HG02981 (cell line): Measurements from ENCODE around the gene UBE2S.

Experiments used
- ATAC-seq: cut with Tn5 transposase; IDR thresholded peaks from one replicate; pipeline ENCODE4 v1.9.1; 2021; ENCODE audit warnings: mild to moderate bottlenecking, moderate library complexity; ENCODE audit not compliant: unreplicated experiment

UBE2S gene

DNA sequence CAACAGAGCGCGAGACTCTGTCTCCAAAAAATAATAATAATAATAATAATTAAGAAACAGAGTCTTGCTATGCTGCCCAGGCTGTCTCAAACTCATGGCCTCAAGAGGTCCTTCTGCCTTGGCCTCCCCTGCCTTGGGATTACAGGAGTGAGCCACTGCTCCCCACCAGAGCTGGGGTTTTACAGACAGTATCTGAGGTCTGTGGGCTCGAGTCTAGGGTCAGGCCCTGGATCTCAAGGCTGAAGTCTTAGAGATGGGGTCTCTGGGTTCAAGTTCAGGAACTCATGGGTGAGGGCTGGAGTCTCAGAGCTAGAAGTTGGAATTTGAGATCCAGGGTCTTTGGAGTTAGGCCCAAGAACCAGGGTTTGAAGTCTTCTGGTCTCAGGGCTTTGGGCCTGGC lies 40.8 kb downstream of the UBE2S start:
- ATAC-seq: no peak

DNA sequence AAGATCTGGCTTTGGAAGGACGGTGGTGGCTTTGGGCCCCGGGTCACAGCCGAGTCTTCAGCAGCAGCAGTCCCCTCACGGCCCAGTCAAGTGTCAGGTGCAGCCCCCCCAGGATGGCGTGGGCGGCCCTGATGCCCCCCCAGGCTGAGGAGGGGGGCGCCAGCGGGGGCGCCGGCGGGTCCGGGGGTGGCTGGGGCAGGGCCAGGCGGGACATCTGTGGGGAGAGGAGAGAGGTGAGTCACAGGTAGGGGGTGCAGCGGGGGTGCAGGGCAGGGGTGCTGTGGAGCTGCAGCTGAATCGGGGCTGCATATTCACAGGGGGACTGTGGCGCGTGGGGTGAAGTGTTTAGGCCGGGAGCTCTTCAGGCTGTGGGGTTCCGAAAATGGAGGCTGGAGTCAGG lies 41.6 kb downstream of the UBE2S start:
- ATAC-seq: no peak

- ATAC-seq: no peak
These were observed 42.3 kb downstream of the UBE2S start for GRCh38 chr19:55365245-55365644.

DNA sequence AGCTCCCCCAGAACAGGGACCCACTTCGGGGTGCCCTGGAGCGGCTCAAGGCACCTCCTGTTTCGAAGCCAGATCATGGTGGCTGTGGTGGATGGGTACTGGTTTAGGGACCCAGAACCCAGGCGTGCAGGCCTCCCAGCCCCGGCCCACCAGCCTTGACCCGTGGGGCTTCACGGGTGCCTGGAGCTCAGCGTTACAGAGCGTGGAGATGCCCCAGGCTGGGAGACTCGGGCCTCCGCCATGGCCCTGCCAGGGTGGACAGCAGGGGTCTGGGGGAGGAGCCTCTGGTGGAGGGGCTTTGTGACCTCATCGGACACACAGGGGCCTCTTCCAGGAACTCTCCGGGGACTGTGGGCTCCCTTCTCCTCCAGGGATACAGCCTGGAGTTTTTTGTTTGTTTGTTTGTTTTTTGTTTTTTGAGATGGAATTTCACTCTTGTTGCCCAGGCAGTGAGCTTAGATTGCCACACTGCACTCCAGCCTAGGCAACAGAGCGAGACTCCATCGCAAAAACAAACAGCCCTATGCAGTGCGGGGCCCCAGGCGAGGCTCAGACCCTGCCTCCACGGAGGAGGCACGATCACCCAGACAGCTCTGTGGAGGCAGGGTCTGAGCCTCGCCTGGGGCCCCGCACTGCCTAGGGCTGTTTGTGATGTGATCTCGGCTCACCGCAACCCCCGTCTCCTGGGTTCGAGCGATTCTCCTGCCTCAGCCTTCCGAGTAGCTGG lies 44.4 kb downstream of the UBE2S start, which contains the start of gene GARIN5B:
Gene GARIN5B (minus strand): TSS at position 271 of the 727 bp plus-strand sequence. CDS start 194 bp downstream, at position 77.
- ATAC-seq: no peak

DNA sequence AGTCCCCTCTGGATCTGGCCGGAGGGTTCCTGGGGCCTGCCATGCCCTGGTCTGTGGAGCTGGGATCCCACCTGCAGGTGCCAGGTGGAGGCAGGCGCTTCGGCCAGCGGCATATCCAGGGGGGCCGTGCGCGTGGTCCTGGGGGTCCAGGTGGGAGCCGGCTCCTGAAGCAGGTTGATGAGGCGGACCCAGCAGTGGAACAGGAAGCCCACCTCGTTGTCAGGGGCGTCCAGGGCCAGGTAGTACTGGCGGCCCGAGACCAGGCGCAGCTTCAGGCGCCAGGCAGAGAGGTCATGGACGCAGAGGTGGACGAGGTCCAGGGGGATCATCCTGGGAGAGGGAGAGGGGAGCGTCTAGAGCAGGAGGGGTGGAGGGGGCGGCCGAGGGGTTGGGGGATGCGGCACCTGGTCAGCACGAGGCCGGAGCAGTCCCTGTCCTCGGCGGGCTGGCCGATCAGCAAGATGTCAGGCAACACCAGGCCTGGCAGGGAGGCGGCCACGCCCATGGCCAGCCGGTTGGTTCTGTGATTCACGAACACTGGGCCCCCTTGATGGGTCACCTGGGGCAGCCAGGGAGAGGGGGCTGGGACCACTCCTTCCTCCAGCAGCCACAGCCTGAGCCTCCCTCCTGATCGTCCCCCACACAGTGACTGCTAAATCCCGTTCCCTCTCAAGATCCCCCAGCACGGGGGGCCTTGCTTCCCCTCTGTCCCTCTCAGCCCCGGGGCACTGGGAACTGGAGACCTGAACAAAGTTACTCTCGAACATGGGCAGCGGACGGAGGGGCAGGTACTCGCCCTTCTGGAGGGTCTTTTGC lies 45.2 kb downstream of the UBE2S start:
- no peak for ATAC-seq

- ATAC-seq: no peak
These were observed 46.7 kb downstream of the UBE2S start for GRCh38 chr19:55360902-55361301.

GRCh38 chr19:55358943-55359908 lies 48.4 kb downstream of the UBE2S start:
- ATAC-seq: no peak

DNA sequence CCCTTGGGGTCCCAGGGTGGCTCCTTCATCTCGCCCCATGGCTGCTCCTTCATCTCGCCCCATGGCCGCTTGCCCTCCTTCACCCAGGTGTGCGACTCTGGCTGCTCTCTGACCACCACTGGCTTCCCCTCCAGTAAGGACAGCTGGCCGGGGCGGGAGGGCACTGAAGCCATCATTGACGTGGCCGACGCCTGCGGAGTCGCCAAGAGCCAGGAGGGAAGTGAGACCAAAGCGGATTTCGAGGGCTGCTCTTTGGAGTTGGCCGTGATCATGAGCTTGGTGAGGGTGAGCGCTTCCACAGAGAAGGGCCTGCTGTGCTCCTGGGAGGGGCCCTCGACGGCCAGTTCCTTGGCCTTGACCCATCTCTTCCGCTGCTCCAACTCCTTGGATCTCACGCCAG lies 49.1 kb downstream of the UBE2S start:
- no peak for ATAC-seq

DNA sequence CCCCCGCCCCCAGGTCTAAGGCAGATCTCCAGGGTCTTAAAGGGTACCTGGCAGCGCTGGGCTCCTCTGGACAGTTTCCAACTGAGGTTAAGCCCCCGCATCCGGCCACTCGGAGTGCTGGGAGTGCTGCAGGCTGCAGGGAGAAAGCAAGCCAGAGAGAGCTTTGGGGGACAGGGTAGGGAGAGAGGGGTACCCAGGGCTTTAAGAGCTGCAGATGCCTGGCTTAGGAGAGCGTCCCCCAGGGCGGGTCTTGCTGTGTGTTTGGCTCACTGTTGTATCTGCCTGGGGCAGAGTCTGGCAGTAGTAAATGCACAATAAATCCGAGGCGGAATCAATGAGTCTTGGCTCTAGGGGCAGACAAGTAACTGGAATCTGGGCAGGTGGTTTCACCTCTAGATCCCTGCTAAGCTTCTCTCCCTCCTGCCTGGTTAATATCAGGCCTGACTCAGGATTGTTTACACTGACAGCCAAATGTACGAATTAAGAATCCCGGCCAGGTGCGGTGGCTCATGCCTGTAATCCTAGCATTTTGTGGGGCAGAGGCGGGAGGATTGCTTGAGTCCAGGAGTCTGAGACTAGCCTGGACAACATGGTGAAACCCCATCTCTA lies 52.3 kb downstream of the UBE2S start:
- no peak for ATAC-seq

DNA sequence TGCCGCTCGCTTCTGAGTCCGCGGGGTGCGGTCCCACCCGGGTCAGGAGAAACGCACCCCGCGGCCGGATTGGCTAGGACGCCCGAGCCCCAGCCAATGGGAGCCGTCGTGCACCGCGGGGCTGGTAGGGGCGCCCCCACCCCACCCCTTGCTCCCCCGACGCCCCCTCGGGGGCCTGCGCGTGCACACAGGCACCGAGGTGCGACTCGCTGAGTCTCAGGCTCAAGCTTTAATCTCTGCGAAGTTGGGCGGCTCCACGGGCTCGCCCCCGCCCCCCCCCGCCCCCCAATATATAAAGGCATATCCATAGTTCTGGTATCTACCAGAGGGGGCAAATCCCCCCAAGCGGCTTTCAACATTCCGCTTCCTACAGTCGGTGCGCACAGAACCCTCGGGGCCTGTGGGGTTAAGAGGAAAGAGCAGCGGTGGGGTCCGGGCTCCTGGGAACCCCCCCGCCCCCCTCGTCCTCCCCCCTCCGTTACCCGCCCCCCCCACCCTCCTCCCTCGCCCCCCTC lies 52.8 kb downstream of the UBE2S start, which contains the start of gene COX6B2:
Gene COX6B2 (minus strand): TSS at position 22 of the 515 bp plus-strand sequence. CDS start 198 bp downstream, outside the sequence.
- no peak for ATAC-seq

DNA sequence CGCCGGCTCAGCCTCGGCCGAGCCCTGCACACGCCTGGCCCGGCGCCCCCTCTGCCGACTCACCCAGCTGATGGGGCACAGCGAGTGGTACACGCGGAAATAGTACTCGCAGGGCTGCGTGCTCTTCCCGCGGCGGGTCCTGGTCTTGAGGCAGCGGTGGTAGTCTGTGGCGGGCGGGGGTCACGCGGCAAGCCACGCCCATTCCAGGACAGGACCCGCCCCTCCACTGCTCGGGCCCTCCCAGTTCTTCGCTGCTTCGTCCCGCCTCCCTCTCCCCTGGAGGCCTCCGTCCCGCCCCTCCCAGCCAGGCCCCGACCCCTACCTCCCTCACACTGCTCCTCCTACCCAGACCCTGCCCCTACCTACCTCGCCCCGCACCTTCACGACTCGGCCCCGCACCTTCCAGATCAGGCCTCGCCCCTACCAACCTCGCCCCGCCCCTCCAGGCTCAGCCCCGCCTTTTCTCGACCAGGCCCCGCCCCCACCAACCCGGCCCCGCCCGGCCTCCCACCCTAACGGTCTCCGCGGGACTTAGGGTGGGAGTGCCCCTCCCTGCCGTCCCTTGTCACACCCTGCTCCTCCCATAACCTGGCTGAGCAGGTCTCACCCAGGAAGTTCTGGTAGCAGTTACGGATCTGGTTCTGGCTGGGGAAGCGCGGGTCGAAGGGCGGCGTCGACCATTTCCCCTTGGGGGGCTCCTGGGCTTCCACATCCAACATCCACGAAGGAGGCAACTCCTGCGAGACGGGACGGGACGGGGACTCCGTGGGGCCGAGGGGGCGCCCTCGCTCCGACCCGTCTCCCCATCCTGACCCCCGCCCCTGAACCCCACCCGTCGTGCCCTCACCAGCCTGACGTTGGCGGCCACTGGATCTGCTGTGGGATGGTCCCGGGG lies 53.5 kb downstream of the UBE2S start:
- ATAC-seq: no peak

DNA sequence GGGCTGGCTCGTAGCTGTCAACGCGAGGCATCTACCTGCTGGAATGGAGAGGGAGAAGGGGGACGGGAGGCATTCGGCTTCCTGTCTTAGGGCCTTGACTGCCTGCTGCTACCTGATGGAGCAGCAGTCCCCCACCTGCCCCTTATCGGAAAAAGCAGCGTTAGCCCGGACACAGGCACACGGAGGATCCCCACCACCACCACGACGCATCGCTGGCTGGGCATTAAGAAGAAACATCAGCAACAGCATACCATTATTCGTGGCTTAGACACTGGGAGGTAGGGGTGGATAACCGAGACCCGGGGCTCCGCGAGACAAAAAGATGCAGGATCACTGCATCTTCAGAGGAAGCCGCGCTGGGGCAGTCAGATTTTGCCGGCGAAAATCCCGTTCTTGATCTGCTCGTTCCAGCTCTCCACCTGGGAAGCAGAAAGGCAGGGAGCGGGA lies 54.2 kb downstream of the UBE2S start:
- ATAC-seq: no peak

DNA sequence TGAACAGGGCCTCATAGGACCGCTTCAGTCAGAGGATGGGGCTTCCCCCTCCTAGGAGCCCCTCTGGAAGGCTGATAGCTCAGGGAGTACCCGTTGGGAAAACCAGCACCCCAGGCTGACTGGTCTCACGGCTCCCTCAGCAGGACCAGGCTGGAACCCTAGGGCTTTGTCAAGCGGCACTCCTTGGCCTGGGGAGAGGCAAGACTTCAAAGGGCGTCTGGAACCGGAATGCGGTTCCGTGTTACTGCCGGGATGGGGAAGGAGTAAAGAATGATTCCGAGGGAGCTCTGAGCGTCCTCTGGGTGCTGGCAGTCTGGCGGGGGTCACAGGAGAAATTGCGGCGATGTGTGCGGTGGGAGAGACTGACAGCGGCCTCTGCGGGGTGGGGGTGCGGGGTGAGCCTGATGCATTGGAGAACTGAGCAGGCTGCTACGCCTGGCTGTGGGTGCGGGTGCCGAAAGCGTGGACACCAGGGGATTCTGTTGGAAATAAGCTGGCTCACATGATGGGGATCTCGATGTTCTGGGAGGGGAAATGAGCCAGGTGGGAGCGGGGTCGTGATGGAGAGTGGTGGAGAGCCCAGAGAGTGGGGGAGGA lies 54.9 kb downstream of the UBE2S start:
- ATAC-seq: no peak

- no peak for ATAC-seq
These were observed 55.5 kb downstream of the UBE2S start for GRCh38 chr19:55352040-55352439.

GRCh38 chr19:55350620-55351315 lies 56.8 kb downstream of the UBE2S start:
- no peak for ATAC-seq
